HAP-1 (cell line): ENCODE results near the gene GLRX5.

Source experiments
- DNase-seq, 2 experiments: peaks; one replicate each; pipeline ENCODE4 v3.0.0-alpha.2; 2016 to 2020; ENCODE audit warnings: low spot score in 2 of 2
- H3K27me3 ChIP-seq: fragments of 250-450 bp; sonication (Bioruptor Pico); 2 replicates; pipeline ENCODE4 v1.5.1; 2020; ENCODE audit warnings: low read depth, mild to moderate bottlenecking, moderate library complexity
- H3K36me3 ChIP-seq: fragments of 250-450 bp; sonication (Bioruptor Pico); replicated peaks from 2 replicates; pipeline ENCODE4 v1.5.1; 2020; ENCODE audit warnings: mild to moderate bottlenecking
- H3K4me1 ChIP-seq: fragments of 250-450 bp; sonication (Bioruptor Pico); 2 replicates; pipeline ENCODE4 v1.5.1; 2020; ENCODE audit warnings: mild to moderate bottlenecking
- H3K4me3 ChIP-seq: fragments of 250-450 bp; sonication (Bioruptor Pico); 2 replicates; pipeline ENCODE4 v1.5.1; 2020; ENCODE audit warnings: mild to moderate bottlenecking, moderate library complexity
- H3K9me3 ChIP-seq: fragments of 250-450 bp; sonication (Bioruptor Pico); 2 replicates; pipeline ENCODE4 v1.5.1; 2020; ENCODE audit warnings: mild to moderate bottlenecking, moderate library complexity
- in situ Hi-C: fragments of 300-500 bp; cut with MboI; formaldehyde crosslinking; loops from 3 replicates; pipeline ENCODE4 v1.14.3; 2020; ENCODE audit warnings: low sequenced_read_pairs, inconsistent platforms, mixed read lengths

The GLRX5 gene

GRCh38 chr14:95518045-95518751, 16.7 kb upstream of the GLRX5 start:
- Histone ChIP-seq H3K4me1 (no peaks in the 10 kb centered on the region), H3K27me3 (no peaks in the 10 kb centered on the region), H3K4me3 (no peak overlapping the region), H3K36me3 (no peaks in the 10 kb centered on the region), H3K9me3 (no peaks in the 10 kb centered on the region)
- no peak for DNase-seq
- in situ Hi-C loops, result no loop called here

DNA sequence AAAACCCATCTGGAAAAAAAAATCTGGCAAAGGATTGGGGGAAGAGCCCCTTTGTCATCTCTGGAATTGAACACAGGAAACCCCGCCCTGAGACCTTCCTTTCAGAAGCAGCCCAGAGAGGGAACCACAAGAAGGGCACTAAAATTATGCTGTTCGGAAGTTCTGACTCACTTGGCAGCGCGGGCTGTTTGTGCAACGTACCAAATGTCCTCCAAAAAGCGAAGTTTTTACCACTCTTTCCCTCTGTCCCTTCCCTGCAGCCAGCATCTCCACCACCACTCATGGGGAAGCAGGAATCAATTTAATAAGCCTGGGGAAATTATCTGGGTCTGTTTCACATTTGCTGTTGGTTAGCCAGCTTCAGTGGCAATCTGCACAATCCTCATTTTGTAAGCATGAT, 15.2 kb upstream of the GLRX5 start:
- no peak for DNase-seq
- Histone ChIP-seq H3K4me1 (no peaks in the 10 kb centered on the region), H3K36me3 (no peaks in the 10 kb centered on the region), H3K27me3 (no peaks in the 10 kb centered on the region), H3K4me3 (no peak overlapping the region), H3K9me3 (no peaks in the 10 kb centered on the region)
- in situ Hi-C loops, result no loop called here

GRCh38 chr14:95520346-95520745, 14.5 kb upstream of the GLRX5 start:
- Histone ChIP-seq H3K27me3 (no peaks in the 10 kb centered on the region), H3K9me3 (no peaks in the 10 kb centered on the region), H3K4me3 (no peak overlapping the region), H3K4me1 (no peaks in the 10 kb centered on the region), H3K36me3 (no peaks in the 10 kb centered on the region)
- in situ Hi-C loops, result no loop called here
- DNase-seq, result no peak

GRCh38 chr14:95521001-95521400, 13.8 kb upstream of the GLRX5 start:
- Histone ChIP-seq H3K4me1 (no peaks in the 10 kb centered on the region), H3K36me3 (no peaks in the 10 kb centered on the region), H3K9me3 (no peaks in the 10 kb centered on the region), H3K4me3 (no peak overlapping the region), H3K27me3 (no peaks in the 10 kb centered on the region)
- no peak for DNase-seq
- in situ Hi-C loops, result no loop called here

GRCh38 chr14:95522116-95522515, 12.7 kb upstream of the GLRX5 start:
- DNase-seq, result no peak
- H3K9me3 ChIP-seq, result no peaks in the 10 kb centered on the region
- no peaks in the 10 kb centered on the region for H3K36me3 ChIP-seq
- H3K4me3 ChIP-seq, result no peak overlapping the region
- H3K27me3 ChIP-seq, result no peaks in the 10 kb centered on the region
- in situ Hi-C loops, result no loop called here
- H3K4me1 ChIP-seq, result no peaks in the 10 kb centered on the region

GRCh38 chr14:95522556-95522955, 12.3 kb upstream of the GLRX5 start:
- no peaks in the 10 kb centered on the region for H3K27me3 ChIP-seq
- in situ Hi-C loops, result no loop called here
- H3K4me3 ChIP-seq, result no peak overlapping the region
- no peaks in the 10 kb centered on the region for H3K36me3 ChIP-seq
- H3K4me1 ChIP-seq, result no peaks in the 10 kb centered on the region
- no peak for DNase-seq
- no peaks in the 10 kb centered on the region for H3K9me3 ChIP-seq

- DNase-seq, result no peak
- H3K36me3 ChIP-seq, result no peaks in the 10 kb centered on the region
- no peaks in the 10 kb centered on the region for H3K4me1 ChIP-seq
- H3K4me3 ChIP-seq, result no peak overlapping the region
- in situ Hi-C loops, result no loop called here
- H3K27me3 ChIP-seq, result no peaks in the 10 kb centered on the region
- H3K9me3 ChIP-seq, result no peaks in the 10 kb centered on the region
Measured at GRCh38 chr14:95523051-95523814, 11.6 kb upstream of the GLRX5 start.

- no peaks in the 10 kb centered on the region for H3K4me1 ChIP-seq
- H3K4me3 ChIP-seq, result no peak overlapping the region
- no peaks in the 10 kb centered on the region for H3K27me3 ChIP-seq
- DNase-seq, result peak in 1 of 2 experiments; percentile 43
- H3K36me3 ChIP-seq, result no peaks in the 10 kb centered on the region
- H3K9me3 ChIP-seq, result no peaks in the 10 kb centered on the region
- in situ Hi-C loops, result no loop called here
Measured at GRCh38 chr14:95523815-95524448, 10.9 kb upstream of the GLRX5 start.

DNA sequence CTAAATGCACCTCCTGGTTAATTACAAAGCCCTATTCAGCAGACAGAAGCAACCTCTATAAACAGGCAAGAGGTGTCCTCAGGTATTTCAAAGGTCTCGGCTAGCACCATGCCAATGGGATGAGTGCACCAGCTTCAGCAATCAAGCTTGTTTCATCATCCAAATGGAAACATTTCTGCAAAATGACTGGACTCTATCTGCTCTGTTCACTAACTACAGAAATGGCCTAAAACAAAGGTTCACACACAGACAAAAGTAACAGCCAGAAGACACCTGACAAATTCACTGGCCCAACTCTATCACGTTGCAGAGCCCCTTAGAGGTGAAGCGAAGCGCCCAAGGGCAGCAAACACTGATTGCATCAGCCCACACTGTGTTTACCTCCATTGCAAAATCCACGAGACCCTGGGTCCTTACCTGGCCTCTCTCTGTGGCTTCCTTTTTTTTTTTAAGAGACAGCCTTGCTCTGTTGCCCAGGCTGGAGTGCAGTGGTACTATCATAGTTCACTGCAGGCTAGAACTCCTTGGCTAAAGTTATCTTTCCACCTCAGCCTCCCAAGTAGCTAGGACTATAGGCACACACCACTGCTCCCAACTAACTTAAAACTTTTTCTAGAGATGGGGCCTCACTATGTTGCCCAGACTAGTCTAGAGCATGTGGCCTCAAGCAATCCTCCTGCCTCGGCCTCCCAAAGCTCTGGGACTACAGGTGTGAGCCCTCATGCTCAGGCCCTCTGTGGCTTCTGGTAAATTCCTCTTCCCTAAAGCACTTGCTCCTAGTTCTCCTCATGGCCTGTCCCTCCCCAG, 9.9 kb upstream of the GLRX5 start:
- no peaks in the 10 kb centered on the region for H3K4me1 ChIP-seq
- no peak for DNase-seq
- no peaks in the 10 kb centered on the region for H3K9me3 ChIP-seq
- H3K4me3 ChIP-seq, result no peak overlapping the region
- no peaks in the 10 kb centered on the region for H3K27me3 ChIP-seq
- no peaks in the 10 kb centered on the region for H3K36me3 ChIP-seq
- in situ Hi-C loops, result no loop called here

- in situ Hi-C loops, result no loop called here
- Histone ChIP-seq H3K4me1 (peaks cover 2% of the 10 kb centered on the region; the same call in 1 of the 2 replicates), H3K27me3 (no peaks in the 10 kb centered on the region), H3K36me3 (peaks cover 6% of the 10 kb centered on the region), H3K4me3 (no peak overlapping the region), H3K9me3 (no peaks in the 10 kb centered on the region)
- DNase-seq, result no peak
Measured at GRCh38 chr14:95525999-95526398, 8.9 kb upstream of the GLRX5 start.

DNA sequence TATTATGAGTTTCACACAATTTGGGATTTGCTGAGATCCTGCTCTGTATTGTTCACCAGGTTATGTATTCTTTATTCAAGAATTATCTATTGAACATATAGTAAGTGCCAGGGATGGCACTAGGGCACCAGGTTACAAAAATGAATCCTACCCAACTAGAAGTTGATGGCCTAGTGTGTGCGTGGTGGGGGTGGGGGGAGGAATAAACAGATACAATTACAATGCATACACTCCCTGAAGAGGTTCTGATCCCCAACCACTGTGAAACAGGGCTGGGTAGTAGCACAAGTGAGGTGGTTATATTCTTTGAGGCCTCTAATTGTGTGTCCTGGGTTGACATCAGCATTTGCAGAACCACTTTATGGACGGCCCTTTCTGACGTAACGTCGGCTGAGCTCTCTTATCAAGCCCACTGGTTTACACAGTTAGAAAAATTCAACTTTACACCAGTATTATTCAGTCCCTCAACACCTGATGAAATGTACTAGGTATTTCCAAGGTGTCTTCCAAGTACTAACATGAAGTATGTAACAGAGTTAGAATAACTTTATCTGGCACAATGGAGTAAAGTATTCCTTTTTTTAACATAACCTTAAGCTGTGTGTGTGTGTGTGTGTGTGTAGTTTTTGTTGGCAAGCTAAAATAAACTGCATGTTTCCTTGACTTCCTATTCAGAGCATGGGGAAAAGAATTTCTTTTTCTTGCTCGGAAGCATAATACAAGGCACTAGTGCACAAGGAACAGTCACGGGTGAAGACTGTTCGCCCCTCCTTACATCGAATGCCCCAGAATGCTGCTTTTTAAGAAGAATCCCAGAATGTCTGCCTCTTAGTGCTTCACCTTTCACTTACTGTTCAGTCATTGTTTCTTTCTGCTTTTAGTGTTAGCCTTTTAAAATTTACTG, 8.1 kb upstream of the GLRX5 start:
- in situ Hi-C loops, result no loop called here
- no peak for DNase-seq

GRCh38 chr14:95527387-95528002, 7.4 kb upstream of the GLRX5 start:
- no peaks in the 10 kb centered on the region for H3K9me3 ChIP-seq
- H3K27me3 ChIP-seq, result no peaks in the 10 kb centered on the region
- H3K4me1 ChIP-seq, result peaks cover 14% of the 10 kb centered on the region
- peaks cover 19% of the 10 kb centered on the region for H3K36me3 ChIP-seq
- H3K4me3 ChIP-seq, result no peak overlapping the region
- DNase-seq, result peak; percentile 24 to 49
- in situ Hi-C loops, result no loop called here

More for the DNA sequence above, 8.1 kb upstream of the GLRX5 start:
- no peak overlapping the region for H3K4me3 ChIP-seq
- no peaks in the 10 kb centered on the region for H3K27me3 ChIP-seq
- H3K36me3 ChIP-seq, result peaks cover 13% of the 10 kb centered on the region
- H3K9me3 ChIP-seq, result no peaks in the 10 kb centered on the region
- peaks cover 7% of the 10 kb centered on the region for H3K4me1 ChIP-seq
